GM21515 (cell line): ENCODE results near the gene CXXC5.

ENCODE experiments used
- ATAC-seq: cut with Tn5 transposase; IDR thresholded peaks from one replicate; pipeline ENCODE4 v1.9.1; 2021; ENCODE audit not compliant: unreplicated experiment

The CXXC5 gene

GRCh38 chr5:139650689-139651042 lies 2.5 kb downstream of the CXXC5 start:
- no peak for ATAC-seq

GRCh38 chr5:139651043-139651834 lies 3.1 kb downstream of the CXXC5 start:
- no peak for ATAC-seq

- peak; percentile 39 for ATAC-seq
Observed at GRCh38 chr5:139651853-139652787, 4.0 kb downstream of the CXXC5 start.

GRCh38 chr5:139652788-139653241 lies 4.7 kb downstream of the CXXC5 start:
- ATAC-seq = no peak

GRCh38 chr5:139653616-139654015 lies 5.5 kb downstream of the CXXC5 start:
- no peak for ATAC-seq

- ATAC-seq = no peak
Observed at GRCh38 chr5:139654464-139654863, 6.3 kb downstream of the CXXC5 start.

- ATAC-seq = no peak
Observed at GRCh38 chr5:139654871-139655491, 6.8 kb downstream of the CXXC5 start.

- ATAC-seq = no peak
Observed at GRCh38 chr5:139655727-139656271, 7.7 kb downstream of the CXXC5 start.

- ATAC-seq = no peak
Observed at GRCh38 chr5:139657363-139658321, 9.5 kb downstream of the CXXC5 start.

- ATAC-seq = no peak
Observed at GRCh38 chr5:139658501-139658927, 10.4 kb downstream of the CXXC5 start.

GRCh38 chr5:139658928-139659667 lies 10.9 kb downstream of the CXXC5 start:
- no peak for ATAC-seq

- ATAC-seq = no peak
Observed at GRCh38 chr5:139659695-139660101, 11.5 kb downstream of the CXXC5 start.

- ATAC-seq = no peak
Observed at GRCh38 chr5:139660105-139660922, 12.2 kb downstream of the CXXC5 start.

- ATAC-seq = peak; percentile 21
Observed at GRCh38 chr5:139660923-139661814, 13.0 kb downstream of the CXXC5 start.

GRCh38 chr5:139662617-139663016 lies 14.5 kb downstream of the CXXC5 start:
- ATAC-seq = no peak

- ATAC-seq = no peak
Observed at GRCh38 chr5:139663207-139664085, 15.3 kb downstream of the CXXC5 start.
